ENCODE data around the gene LMLN.

LMLN gene

DNA sequence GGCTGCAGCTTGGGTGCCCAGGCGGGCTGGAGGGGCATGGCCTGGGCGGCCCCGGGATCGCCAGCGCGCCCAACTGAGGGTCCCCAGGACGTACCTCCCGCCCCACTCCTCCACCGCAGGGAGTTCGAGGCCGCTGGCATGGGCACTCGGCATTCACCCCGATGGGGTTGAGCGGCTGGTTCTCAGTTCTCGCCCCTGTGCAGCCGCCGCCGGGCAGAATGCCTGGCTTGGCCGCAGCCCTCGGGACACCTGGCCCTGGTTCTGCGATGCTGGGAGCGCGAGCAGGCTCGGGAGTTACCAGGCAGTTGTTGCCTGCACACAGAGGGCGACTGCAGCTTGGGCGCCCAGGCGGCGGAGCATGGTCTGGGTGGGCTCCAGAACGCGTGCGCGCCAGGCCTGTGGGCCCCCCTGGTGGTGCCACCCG lies 121.4 kb downstream of the LMLN start:
- no peak for TF ChIP-seq CTCF (IDR thresholded peaks at IDR 0.05)

DNA sequence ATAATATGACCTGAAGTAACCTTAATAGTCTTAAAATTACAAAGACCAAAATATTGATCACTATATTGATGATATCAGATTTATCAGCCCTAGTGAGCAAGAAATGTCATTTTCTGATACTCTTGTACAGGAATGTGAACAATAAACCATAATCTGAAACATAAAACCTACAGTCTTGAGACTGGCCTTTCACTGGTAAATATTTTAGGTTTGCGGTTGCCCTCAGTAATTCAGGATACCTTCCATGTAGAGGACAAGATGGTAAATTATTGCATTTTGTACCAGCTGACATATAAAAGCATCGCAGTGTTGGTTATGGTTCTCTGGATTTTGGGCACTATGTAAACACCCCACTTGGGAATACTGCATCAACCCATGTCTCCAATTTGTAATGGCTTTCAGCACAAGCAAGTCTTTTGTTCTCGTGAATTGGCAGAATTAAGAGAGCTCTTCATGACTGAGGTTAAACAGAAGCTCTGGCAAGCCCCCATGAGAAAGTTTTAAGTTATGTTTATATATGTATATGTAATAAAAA lies 128.5 kb downstream of the LMLN start:
- TF ChIP-seq CTCF (IDR thresholded peaks at IDR 0.05) = no peak

DNA sequence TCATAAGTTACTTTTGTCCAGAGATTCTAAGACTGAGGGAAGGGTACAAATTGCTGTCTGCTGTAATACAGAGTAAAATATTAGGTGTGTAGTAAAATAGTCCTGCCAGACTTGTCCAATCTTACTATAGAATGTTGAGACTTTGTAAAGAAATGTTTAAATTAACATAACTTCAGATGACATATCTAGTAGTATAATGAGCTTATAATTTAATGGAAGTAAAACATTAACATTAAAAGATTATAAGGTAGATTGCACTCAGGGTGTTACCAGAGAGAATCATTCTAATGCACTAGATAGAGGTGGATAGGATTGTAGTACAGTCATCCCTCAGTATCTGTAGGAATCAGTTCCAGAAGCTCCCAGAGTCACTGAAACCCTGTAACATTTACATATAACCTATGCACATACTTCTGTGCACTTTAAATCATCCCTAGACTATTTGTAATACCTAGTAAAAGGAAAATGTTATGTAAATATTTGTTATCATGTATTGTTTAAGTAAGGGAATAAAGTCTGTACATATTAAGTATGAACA lies 130.8 kb downstream of the LMLN start:
- no peak for TF ChIP-seq CTCF (IDR thresholded peaks at IDR 0.05)

- TF ChIP-seq CTCF (IDR thresholded peaks at IDR 0.05) = no peak
These were observed 132.3 kb downstream of the LMLN start for GRCh38 chr3:198092276-198092675.

DNA sequence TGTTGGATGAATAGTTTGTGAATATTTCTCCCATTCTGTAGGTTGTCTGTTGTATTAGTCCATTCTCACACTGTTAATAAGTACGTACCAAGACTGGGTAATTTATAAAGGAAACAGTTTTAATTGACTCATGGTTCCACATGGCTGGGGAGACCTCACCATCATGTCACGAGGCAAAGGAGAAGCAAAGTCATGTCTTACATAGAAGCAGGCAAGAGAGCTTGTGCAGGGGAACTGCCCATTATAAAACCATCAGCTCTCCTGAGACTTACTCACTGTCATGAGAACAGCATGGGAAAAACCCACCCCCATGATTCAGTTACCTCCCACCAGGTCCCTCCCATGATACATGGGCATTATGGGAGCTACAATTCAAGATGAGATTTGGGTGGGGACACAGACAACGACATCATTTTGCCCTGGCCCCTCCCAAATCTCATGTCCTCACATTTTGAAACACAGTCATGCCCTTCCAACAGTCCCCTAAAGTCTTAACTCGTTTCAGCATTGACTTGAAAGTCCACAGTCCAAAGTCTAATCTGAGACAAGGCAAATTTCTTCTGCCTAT lies 133.2 kb downstream of the LMLN start:
- no peak for TF ChIP-seq CTCF (IDR thresholded peaks at IDR 0.05)

Measured in LNCAP (cell line).